HPDE6-E6E7 (cell line): ENCODE results near the gene IQSEC3.

ENCODE experiments used
- DNase-seq: peaks from one replicate; pipeline ENCODE4 v3.0.0; 2011; ENCODE audit warnings: missing footprints; ENCODE audit errors: extremely low spot score

The IQSEC3 gene

GRCh38 chr12:163406-163986 lies 96.9 kb downstream of the IQSEC3 start:
- no peak for DNase-seq

- DNase-seq: no peak
These were observed 97.6 kb downstream of the IQSEC3 start for GRCh38 chr12:164207-164606.

- no peak for DNase-seq
These were observed 99.3 kb downstream of the IQSEC3 start for GRCh38 chr12:165862-166368.

- no peak for DNase-seq
These were observed 100.0 kb downstream of the IQSEC3 start for GRCh38 chr12:166425-167075.

- no peak for DNase-seq
These were observed 101.5 kb downstream of the IQSEC3 start for GRCh38 chr12:167959-168600.

- DNase-seq: no peak
These were observed 102.4 kb downstream of the IQSEC3 start for GRCh38 chr12:168763-169525.

GRCh38 chr12:169528-170370 lies 103.2 kb downstream of the IQSEC3 start:
- no peak for DNase-seq

GRCh38 chr12:170371-171225 lies 104.0 kb downstream of the IQSEC3 start:
- no peak for DNase-seq

GRCh38 chr12:171276-171675 lies 104.7 kb downstream of the IQSEC3 start:
- no peak for DNase-seq

- DNase-seq: peak; percentile 53
These were observed 105.4 kb downstream of the IQSEC3 start for GRCh38 chr12:171743-172676.

- DNase-seq: no peak
These were observed 106.2 kb downstream of the IQSEC3 start for GRCh38 chr12:172732-173161.

- no peak for DNase-seq
These were observed 107.6 kb downstream of the IQSEC3 start for GRCh38 chr12:174124-174523.

GRCh38 chr12:174596-174995 lies 108.0 kb downstream of the IQSEC3 start:
- DNase-seq: no peak

GRCh38 chr12:175250-175649 lies 108.7 kb downstream of the IQSEC3 start:
- DNase-seq: no peak

- no peak for DNase-seq
These were observed 109.2 kb downstream of the IQSEC3 start for GRCh38 chr12:175759-176158.

- DNase-seq: peak; percentile 58
These were observed 110.0 kb downstream of the IQSEC3 start for GRCh38 chr12:176321-177181.

GRCh38 chr12:177336-177979 lies 110.9 kb downstream of the IQSEC3 start:
- no peak for DNase-seq
